Vagina (tissue), 2 donors: ENCODE data around the gene ONECUT3. TPM values are rescaled to one million over a fixed set of nuclear protein-coding genes. Genes with fewer than 3 reads are reported as not detected.

Source experiments
- DNase-seq, 2 donors: peaks; one replicate each; pipeline ENCODE4 v3.0.0-alpha.2; 2017; ENCODE audit errors: extremely low spot score in 2 of 2
- H3K27ac ChIP-seq: fragments of 200-600 bp; sonication (generic); one replicate; pipeline ENCODE4 v1.5.1; 2019
- H3K27me3 ChIP-seq: fragments of 200-600 bp; sonication (generic); one replicate; pipeline ENCODE4 v1.5.1; 2019
- H3K36me3 ChIP-seq, 2 donors: fragments of 200-600 bp; sonication (generic); one replicate each; pipeline ENCODE4 v1.5.1; 2017 to 2019
- H3K4me1 ChIP-seq: fragments of 200-600 bp; sonication (generic); one replicate; pipeline ENCODE4 v1.5.1; 2019
- H3K4me3 ChIP-seq, 2 donors: fragments of 200-600 bp; sonication (generic); 1 replicate in 1 of 2; 2 replicates in 1 of 2; pipeline ENCODE4 v1.5.1; 2016 to 2019
- H3K9me3 ChIP-seq: fragments of 200-600 bp; sonication (generic); one replicate; pipeline ENCODE4 v1.5.1; 2019
- POLR2A ChIP-seq, 2 donors: fragments of 450-650 bp; IDR thresholded peaks; one replicate each; pipeline ENCODE4 v1.6.1; 2017; ENCODE audit warnings: antibody characterized with exemption in 2 of 2, mild to moderate bottlenecking in 2 of 2, moderate library complexity in 2 of 2
- POLR2AphosphoS5 ChIP-seq, 2 donors: sonication (generic); formaldehyde crosslinking; IDR thresholded peaks; one replicate each; pipeline ENCODE4 v1.9.0; 2017; ENCODE audit warnings: antibody characterized with exemption in 2 of 2, mild to moderate bottlenecking in 2 of 2, low read depth in 1 of 2; ENCODE audit not compliant: insufficient read depth in 1 of 2
- intact Hi-C: fragments of 100-400 bp; cut with DNase I; formaldehyde crosslinking; loops from one replicate; pipeline ENCODE4 v1.15.1; 2023
- total RNA-seq: library from RNA; depleted of rRNA; stranded (reverse); fragments of >200 nt; gene quantifications from one replicate; pipeline ENCODE4 v1.2.3, GENCODE V29; 2016
- TF ChIP-seq, protein P1 (sequence below), 3 experiments: fragments of 450-650 bp in 2 of 3; fragments of 200-600 bp in 1 of 3; sonication (generic) in 1 of 3; IDR thresholded peaks; one replicate each; pipeline ENCODE4 v1.5.1; 2017 to 2019; ENCODE audit warnings: antibody characterized with exemption in 3 of 3, mild to moderate bottlenecking in 2 of 3, moderate library complexity in 2 of 3

The ONECUT3 gene
- total RNA-seq, 1 donor from 2014 or later: not detected

DNA sequence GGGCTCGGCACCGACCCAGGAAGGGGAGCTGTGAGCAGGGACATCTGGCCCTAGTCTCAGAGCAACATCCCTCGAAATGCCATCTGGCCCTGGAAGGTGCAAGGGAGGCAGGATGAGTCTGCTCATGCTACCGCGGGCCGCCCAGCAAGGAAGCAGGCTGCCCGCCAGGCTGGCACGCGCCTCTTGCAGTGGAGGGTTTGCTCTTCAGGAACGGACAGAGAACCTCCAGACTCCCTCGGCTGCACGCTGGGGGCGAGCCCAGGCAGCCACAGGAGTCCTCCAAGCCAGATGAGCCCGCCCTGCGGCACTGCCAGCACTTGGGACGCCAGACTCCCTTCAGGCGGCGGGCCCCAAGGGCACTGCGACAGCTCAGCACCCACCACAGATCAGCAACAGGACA is 68.9 kb downstream of the ONECUT3 start:
- DNase-seq: no peak
- no peak for TF ChIP-seq POLR2AphosphoS5 (IDR thresholded peaks at IDR 0.05; ENCODE audit: insufficient read depth in 1 of 2, low read depth in 1 of 2)
- TF ChIP-seq, protein P1, sequence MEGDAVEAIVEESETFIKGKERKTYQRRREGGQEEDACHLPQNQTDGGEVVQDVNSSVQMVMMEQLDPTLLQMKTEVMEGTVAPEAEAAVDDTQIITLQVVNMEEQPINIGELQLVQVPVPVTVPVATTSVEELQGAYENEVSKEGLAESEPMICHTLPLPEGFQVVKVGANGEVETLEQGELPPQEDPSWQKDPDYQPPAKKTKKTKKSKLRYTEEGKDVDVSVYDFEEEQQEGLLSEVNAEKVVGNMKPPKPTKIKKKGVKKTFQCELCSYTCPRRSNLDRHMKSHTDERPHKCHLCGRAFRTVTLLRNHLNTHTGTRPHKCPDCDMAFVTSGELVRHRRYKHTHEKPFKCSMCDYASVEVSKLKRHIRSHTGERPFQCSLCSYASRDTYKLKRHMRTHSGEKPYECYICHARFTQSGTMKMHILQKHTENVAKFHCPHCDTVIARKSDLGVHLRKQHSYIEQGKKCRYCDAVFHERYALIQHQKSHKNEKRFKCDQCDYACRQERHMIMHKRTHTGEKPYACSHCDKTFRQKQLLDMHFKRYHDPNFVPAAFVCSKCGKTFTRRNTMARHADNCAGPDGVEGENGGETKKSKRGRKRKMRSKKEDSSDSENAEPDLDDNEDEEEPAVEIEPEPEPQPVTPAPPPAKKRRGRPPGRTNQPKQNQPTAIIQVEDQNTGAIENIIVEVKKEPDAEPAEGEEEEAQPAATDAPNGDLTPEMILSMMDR (IDR thresholded peaks at IDR 0.05): no peak
- no peak for TF ChIP-seq POLR2A (IDR thresholded peaks at IDR 0.05)
- Histone ChIP-seq H3K4me1 (peaks cover 9% of the 10 kb centered on the region), H3K27me3 (no peaks in the 10 kb centered on the region), H3K36me3 (peaks cover 0 to 72% of the 10 kb centered on the region in 2 donors), H3K27ac (no peak overlapping the region), H3K4me3 (no peak overlapping the region), H3K9me3 (no peaks in the 10 kb centered on the region)
- intact Hi-C loops: no loop called here

DNA sequence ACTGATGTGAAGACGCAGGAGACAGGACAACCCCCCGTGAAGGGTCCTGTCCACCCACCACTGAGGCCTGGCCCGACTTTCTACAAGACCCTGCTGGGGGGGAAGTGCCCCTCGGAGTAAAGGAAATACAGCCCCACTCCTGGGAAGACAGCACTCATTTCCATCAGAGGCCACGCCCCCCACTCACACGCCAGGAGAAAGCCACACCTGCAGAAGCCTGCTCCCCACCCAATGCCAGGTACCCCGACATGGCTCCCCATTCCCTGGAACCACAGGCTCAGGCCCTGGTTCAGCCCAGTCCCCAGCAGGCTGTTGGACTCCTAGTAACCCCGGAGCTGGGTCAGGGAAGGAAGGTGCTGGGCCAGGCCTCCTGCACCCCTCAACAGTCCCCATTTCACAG is 69.7 kb downstream of the ONECUT3 start:
- TF ChIP-seq, protein P1 (IDR thresholded peaks at IDR 0.05): no peak
- TF ChIP-seq POLR2A (IDR thresholded peaks at IDR 0.05) (no peak), POLR2AphosphoS5 (IDR thresholded peaks at IDR 0.05; ENCODE audit: insufficient read depth in 1 of 2, low read depth in 1 of 2) (no peak)
- intact Hi-C loops: no loop called here
- H3K27ac ChIP-seq: no peak overlapping the region
- no peaks in the 10 kb centered on the region for H3K9me3 ChIP-seq
- H3K4me1 ChIP-seq: peaks cover 9% of the 10 kb centered on the region
- H3K27me3 ChIP-seq: no peaks in the 10 kb centered on the region
- H3K36me3 ChIP-seq: peaks cover 0 to 72% of the 10 kb centered on the region in 2 donors
- no peak overlapping the region for H3K4me3 ChIP-seq
- DNase-seq: no peak

DNA sequence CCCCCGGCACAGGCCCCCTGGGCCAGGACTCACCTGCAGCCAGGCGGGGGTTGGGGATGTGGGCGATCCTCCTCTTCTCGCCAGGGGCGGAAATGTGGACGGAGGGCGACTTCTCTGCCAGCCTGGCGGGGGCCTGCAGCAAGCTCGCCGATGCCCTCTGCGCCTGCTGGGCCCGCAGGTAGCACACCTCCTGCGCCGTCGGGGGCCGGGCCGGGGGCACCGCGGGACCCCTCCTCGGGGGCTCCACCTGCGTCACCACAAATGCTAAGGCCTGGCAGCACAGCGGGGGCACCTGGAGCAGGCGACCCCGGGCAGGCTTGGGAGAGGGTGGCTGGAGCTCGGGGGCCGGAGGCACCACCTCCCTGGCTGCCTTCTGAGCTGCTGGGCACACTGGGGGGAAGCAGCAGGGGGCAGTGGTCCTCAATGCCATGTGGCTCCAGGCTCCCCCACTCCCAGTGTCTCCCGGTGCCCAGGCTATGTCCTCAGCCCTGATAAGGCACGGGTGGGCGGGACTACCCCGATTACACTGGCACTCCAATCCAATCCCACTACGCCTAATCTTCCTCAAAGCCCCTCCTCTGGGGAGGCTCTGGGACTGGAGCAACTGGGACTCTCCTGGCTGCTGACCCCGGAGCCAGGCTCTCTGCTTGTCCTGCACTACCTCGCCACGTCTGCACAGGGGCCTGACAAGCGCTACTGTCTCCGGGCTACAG is 70.4 kb downstream of the ONECUT3 start:
- H3K27ac ChIP-seq: no peak overlapping the region
- TF ChIP-seq, protein P1 (IDR thresholded peaks at IDR 0.05): no peak
- no peak for TF ChIP-seq POLR2A (IDR thresholded peaks at IDR 0.05)
- no peak for TF ChIP-seq POLR2AphosphoS5 (IDR thresholded peaks at IDR 0.05; ENCODE audit: insufficient read depth in 1 of 2, low read depth in 1 of 2)
- H3K4me1 ChIP-seq: peaks cover 9% of the 10 kb centered on the region
- peaks cover 0 to 69% of the 10 kb centered on the region in 2 donors for H3K36me3 ChIP-seq
- no peaks in the 10 kb centered on the region for H3K9me3 ChIP-seq
- no peaks in the 10 kb centered on the region for H3K27me3 ChIP-seq
- intact Hi-C loops: no loop called here
- H3K4me3 ChIP-seq: no peak overlapping the region
- no peak for DNase-seq

DNA sequence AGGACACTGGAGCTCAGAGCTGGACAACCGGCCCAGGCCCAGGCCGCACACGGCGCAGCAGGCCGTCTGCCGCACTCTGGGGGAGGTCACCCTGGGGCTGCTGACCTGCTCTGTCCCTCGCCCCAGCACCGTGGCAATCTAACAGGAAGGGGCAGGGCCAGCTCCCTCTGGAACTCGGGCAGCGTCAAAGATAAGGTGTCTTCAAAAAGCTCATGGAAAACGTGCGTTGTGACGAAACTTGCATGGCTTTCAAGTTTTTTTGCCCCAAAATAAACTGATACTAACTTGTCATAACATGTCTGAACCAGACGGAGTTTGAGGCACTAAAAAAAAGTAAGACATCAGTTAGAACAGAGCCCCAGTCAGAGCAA is 70.9 kb downstream of the ONECUT3 start:
- no peaks in the 10 kb centered on the region for H3K9me3 ChIP-seq
- H3K36me3 ChIP-seq: peaks cover 0 to 64% of the 10 kb centered on the region in 2 donors
- H3K27me3 ChIP-seq: no peaks in the 10 kb centered on the region
- no peak overlapping the region for H3K27ac ChIP-seq
- no peak for DNase-seq
- no peak overlapping the region for H3K4me3 ChIP-seq
- peaks cover 9% of the 10 kb centered on the region for H3K4me1 ChIP-seq
- no peak for TF ChIP-seq POLR2AphosphoS5 (IDR thresholded peaks at IDR 0.05; ENCODE audit: insufficient read depth in 1 of 2, low read depth in 1 of 2)
- TF ChIP-seq POLR2A (IDR thresholded peaks at IDR 0.05): no peak
- TF ChIP-seq, protein P1 (IDR thresholded peaks at IDR 0.05): no peak
- intact Hi-C loops: no loop called here

DNA sequence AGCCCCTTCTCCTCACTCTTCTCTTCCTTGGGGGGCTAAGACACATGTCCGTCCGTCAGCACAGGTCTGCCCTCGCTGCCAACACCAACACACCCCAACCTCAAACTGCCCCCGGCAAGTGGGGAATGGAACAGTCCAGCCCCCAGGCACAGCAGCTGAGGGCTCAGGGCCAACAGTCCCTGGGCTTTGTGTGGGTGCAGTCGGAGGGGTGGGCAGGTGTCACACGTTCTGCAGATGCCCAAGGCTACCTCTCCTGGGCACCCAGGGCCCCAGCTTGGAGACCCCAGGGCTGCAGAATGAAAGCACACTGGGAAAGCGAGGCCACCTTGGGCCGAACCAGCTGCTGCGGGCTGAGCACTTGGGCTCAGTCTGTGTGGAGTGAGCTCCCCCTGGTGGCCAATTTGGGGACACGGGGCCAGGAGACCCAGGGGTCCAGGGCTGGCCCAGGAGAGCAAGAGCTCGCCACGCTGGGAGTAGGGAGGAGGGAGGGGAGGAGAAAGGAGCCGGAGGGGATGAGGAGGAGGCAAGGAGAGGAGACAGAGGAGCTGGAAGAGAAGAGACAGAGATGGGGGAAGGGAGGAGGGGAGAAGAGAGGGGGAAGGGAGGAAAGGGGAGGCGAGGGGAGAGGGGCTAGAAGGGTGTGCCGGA is 72.7 kb downstream of the ONECUT3 start:
- H3K27me3 ChIP-seq: no peaks in the 10 kb centered on the region
- no peak overlapping the region for H3K27ac ChIP-seq
- peaks cover 0 to 46% of the 10 kb centered on the region in 2 donors for H3K36me3 ChIP-seq
- TF ChIP-seq POLR2AphosphoS5 (IDR thresholded peaks at IDR 0.05; ENCODE audit: insufficient read depth in 1 of 2, low read depth in 1 of 2) (no peak), POLR2A (IDR thresholded peaks at IDR 0.05) (no peak)
- TF ChIP-seq, protein P1 (IDR thresholded peaks at IDR 0.05): peak; percentile 77 to 93 (median 86)
- no peaks in the 10 kb centered on the region for H3K9me3 ChIP-seq
- DNase-seq: no peak
- peaks cover 9% of the 10 kb centered on the region for H3K4me1 ChIP-seq
- intact Hi-C loops: no loop called here
- H3K4me3 ChIP-seq: peak overlapping the region in 1 of 2 donors; percentile 3
